Measurements from ENCODE around the gene CATSPERB.

DNA sequence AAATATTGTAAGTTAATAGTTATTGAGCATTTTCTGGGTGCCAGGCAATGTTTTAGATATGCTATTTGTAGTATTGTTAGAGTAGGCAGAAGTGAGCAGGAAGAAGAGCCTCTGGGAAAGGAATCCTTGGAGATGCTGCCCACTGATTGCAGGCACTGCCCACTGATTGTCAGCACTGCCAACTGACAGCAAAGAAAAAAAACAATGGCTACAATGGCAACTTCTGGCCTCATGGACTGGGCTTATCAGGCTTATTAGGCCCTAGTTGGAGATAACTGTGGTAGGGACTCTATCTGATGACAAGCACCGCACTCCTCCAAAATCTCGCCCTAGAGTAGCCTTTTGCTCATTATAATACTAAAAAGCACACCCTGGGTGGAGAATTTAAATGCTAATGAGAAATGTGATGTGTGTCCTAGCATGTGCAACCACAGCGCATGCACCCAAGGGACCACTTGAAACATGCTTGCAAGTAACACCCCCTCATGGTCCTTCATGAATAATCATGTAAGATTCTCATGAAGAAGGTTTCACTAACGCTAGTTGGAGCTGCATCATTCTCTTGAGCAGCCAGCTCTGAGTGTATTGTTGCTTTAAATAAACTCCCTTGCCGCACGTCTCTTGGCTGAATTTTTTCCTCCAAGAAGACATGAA lies 118.3 kb downstream of the CATSPERB start:
- TF ChIP-seq, protein P1, sequence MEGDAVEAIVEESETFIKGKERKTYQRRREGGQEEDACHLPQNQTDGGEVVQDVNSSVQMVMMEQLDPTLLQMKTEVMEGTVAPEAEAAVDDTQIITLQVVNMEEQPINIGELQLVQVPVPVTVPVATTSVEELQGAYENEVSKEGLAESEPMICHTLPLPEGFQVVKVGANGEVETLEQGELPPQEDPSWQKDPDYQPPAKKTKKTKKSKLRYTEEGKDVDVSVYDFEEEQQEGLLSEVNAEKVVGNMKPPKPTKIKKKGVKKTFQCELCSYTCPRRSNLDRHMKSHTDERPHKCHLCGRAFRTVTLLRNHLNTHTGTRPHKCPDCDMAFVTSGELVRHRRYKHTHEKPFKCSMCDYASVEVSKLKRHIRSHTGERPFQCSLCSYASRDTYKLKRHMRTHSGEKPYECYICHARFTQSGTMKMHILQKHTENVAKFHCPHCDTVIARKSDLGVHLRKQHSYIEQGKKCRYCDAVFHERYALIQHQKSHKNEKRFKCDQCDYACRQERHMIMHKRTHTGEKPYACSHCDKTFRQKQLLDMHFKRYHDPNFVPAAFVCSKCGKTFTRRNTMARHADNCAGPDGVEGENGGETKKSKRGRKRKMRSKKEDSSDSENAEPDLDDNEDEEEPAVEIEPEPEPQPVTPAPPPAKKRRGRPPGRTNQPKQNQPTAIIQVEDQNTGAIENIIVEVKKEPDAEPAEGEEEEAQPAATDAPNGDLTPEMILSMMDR (conservative IDR thresholded peaks at IDR 0.05 in 1 of 2, IDR thresholded peaks at IDR 0.05 in 1 of 2; ENCODE audit: extremely low read depth in 1 of 2, insufficient read depth in 1 of 2, low read depth in 1 of 2, low read length in 2 of 2): no peak
- TF ChIP-seq EZH2 (IDR thresholded peaks at IDR 0.05; ENCODE audit: borderline replicate concordance, low read length): no peak

Measured in mammary epithelial cell (primary cell).